ENCODE measurements around the gene PNPLA7. TPM values are rescaled to one million over a fixed set of nuclear protein-coding genes. Genes with fewer than 3 reads are reported as not detected.

PNPLA7 gene
- polyA plus RNA-seq, 1 of the 3 experiments (the other 2 are of a cell fraction), result 0.99 TPM

- TF ChIP-seq, protein P1, sequence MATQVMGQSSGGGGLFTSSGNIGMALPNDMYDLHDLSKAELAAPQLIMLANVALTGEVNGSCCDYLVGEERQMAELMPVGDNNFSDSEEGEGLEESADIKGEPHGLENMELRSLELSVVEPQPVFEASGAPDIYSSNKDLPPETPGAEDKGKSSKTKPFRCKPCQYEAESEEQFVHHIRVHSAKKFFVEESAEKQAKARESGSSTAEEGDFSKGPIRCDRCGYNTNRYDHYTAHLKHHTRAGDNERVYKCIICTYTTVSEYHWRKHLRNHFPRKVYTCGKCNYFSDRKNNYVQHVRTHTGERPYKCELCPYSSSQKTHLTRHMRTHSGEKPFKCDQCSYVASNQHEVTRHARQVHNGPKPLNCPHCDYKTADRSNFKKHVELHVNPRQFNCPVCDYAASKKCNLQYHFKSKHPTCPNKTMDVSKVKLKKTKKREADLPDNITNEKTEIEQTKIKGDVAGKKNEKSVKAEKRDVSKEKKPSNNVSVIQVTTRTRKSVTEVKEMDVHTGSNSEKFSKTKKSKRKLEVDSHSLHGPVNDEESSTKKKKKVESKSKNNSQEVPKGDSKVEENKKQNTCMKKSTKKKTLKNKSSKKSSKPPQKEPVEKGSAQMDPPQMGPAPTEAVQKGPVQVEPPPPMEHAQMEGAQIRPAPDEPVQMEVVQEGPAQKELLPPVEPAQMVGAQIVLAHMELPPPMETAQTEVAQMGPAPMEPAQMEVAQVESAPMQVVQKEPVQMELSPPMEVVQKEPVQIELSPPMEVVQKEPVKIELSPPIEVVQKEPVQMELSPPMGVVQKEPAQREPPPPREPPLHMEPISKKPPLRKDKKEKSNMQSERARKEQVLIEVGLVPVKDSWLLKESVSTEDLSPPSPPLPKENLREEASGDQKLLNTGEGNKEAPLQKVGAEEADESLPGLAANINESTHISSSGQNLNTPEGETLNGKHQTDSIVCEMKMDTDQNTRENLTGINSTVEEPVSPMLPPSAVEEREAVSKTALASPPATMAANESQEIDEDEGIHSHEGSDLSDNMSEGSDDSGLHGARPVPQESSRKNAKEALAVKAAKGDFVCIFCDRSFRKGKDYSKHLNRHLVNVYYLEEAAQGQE (IDR thresholded peaks at IDR 0.05; ENCODE audit: low read depth, low read length), result no peak
- TF ChIP-seq IRF3 (IDR thresholded peaks at IDR 0.05; ENCODE audit: low read depth, low read length) (no peak), SMC3 (IDR thresholded peaks at IDR 0.05; ENCODE audit: low read depth, low read length) (no peak), PBX3 (IDR thresholded peaks at IDR 0.05) (no peak), MEF2A (IDR thresholded peaks at IDR 0.05; ENCODE audit: borderline replicate concordance, low read depth) (no peak), MXI1 (IDR thresholded peaks at IDR 0.05; ENCODE audit: low read depth, low read length) (no peak), TEAD4 (IDR thresholded peaks at IDR 0.05; ENCODE audit: borderline replicate concordance, insufficient read depth) (no peak)
Observed at GRCh38 chr9:137542486-137542885, 7.7 kb downstream of the PNPLA7 start (continued).

- Histone ChIP-seq H3K4me1 (ENCODE audit: control insufficient read depth in 1 of 2, insufficient read depth in 2 of 2, low read depth in 1 of 2, low read length in 1 of 2) (no peaks in the 10 kb centered on the region), H3K27me3 (ENCODE audit: insufficient read depth) (no peaks in the 10 kb centered on the region), H3K79me2 (ENCODE audit: insufficient read depth) (no peaks in the 10 kb centered on the region), H2AFZ (ENCODE audit: low read depth) (no peak overlapping the region), H3K9me3 (no peaks in the 10 kb centered on the region), H3K4me3 (ENCODE audit: low read depth in 2 of 2, low read length in 1 of 2) (no peak overlapping the region), H3F3A (replicated peaks; ENCODE audit: insufficient read depth) (no peaks in the 10 kb centered on the region), H3K27ac (ENCODE audit: low read depth in 2 of 2, low read length in 1 of 2) (no peak overlapping the region), H4K20me1 (ENCODE audit: insufficient read depth) (no peaks in the 10 kb centered on the region), H3K36me3 (replicated peaks in 1 of 2; ENCODE audit: control insufficient read depth in 1 of 2, insufficient read depth in 2 of 2, low read length in 1 of 2) (no peaks in the 10 kb centered on the region), H3K9ac (no peak overlapping the region), H3K4me2 (no peak overlapping the region), H3K9me2 (no peaks in the 10 kb centered on the region)
- TF ChIP-seq IRF3 (IDR thresholded peaks at IDR 0.05; ENCODE audit: low read depth, low read length), result no peak
- no peak for TF ChIP-seq JUND (IDR thresholded peaks at IDR 0.05)
- TF ChIP-seq EP300 (IDR thresholded peaks at IDR 0.05; ENCODE audit: borderline replicate concordance in 1 of 2, low read depth in 1 of 2, low read length in 1 of 2), result no peak
- TF ChIP-seq, protein P2, sequence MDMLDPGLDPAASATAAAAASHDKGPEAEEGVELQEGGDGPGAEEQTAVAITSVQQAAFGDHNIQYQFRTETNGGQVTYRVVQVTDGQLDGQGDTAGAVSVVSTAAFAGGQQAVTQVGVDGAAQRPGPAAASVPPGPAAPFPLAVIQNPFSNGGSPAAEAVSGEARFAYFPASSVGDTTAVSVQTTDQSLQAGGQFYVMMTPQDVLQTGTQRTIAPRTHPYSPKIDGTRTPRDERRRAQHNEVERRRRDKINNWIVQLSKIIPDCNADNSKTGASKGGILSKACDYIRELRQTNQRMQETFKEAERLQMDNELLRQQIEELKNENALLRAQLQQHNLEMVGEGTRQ (IDR thresholded peaks at IDR 0.05; ENCODE audit: borderline replicate concordance, low read depth, low read length), result no peak
- TF ChIP-seq FOSL2 (IDR thresholded peaks at IDR 0.05; ENCODE audit: borderline replicate concordance, low read depth), result no peak
- TF ChIP-seq YY1 (IDR thresholded peaks at IDR 0.05; ENCODE audit: low read depth), result no peak
- no peak for TF ChIP-seq RAD21 (IDR thresholded peaks at IDR 0.05; ENCODE audit: low read length)
- TF ChIP-seq, protein P1 (IDR thresholded peaks at IDR 0.05; ENCODE audit: low read depth, low read length), result no peak
- DNase-seq, result peak; percentile 44
- 77% methylated on average over 10 of the region's 18 CpGs for WGBS (ENCODE audit: low lambda C conversion rate)
- POLR2A ChIA-PET, result no interaction called here
- CTCF ChIA-PET, result interaction anchor here (0.9 to 1.9 kb wide), 2 partner anchors 10 to 238 kb away, joined by 6 to 8 read pairs; partner anchors contain the start of gene NRARP
Observed at GRCh38 chr9:137540536-137540935, 9.7 kb downstream of the PNPLA7 start.

Measured in SK-N-SH (cell line).